Measurements from ENCODE around the gene GLB1L2. TPM values are rescaled to one million over a fixed set of nuclear protein-coding genes. Genes with fewer than 3 reads are reported as not detected.

Gene GLB1L2
- total and polyA plus RNA-seq, 2 experiments from 2014 or later = 3.3 to 12.3 TPM

- TF ChIP-seq ZNF462 (CRISPR knock-in tag; IDR thresholded peaks at IDR 0.05) (no peak), STAT1 (IDR thresholded peaks at IDR 0.05; ENCODE audit: unreplicated experiment) (no peak), ZNF331 (CRISPR knock-in tag; IDR thresholded peaks at IDR 0.05; ENCODE audit: low read depth) (no peak), POLR2AphosphoS5 (IDR thresholded peaks at IDR 0.05; ENCODE audit: low read depth) (no peak), REST (IDR thresholded peaks at IDR 0.05; ENCODE audit: unreplicated experiment) (no peak), EZH2phosphoT487 (IDR thresholded peaks at IDR 0.05; ENCODE audit: unreplicated experiment) (no peak), EZH2 (IDR thresholded peaks at IDR 0.05; ENCODE audit: low read depth, unreplicated experiment) (no peak), CREB1 (CRISPR knock-in tag; IDR thresholded peaks at IDR 0.05; ENCODE audit: low read depth) (no peak), ETS1 (IDR thresholded peaks at IDR 0.05) (no peak)
Observed at GRCh38 chr11:134341805-134342571, 10.2 kb downstream of the GLB1L2 start (continued).

Data from GM23338 (cell line).